ENCODE measurements around the gene ASIC4. TPM values are rescaled to one million over a fixed set of nuclear protein-coding genes. Genes with fewer than 3 reads are reported as not detected.
A peak's percentile ranks its signal among the peaks of the same experiment; 100 is the strongest.

ASIC4 gene
- total and polyA plus RNA-seq, 2 of the 13 experiments (the other 11 are each of a cell fraction or from before 2014, with no cell fraction given) = 0.03 TPM; not detected in 1

- no peak for TF ChIP-seq THAP8 (CRISPR knock-in tag; IDR thresholded peaks at IDR 0.05; ENCODE audit: borderline replicate concordance)
- no peak for TF ChIP-seq ZNF207 (IDR thresholded peaks at IDR 0.05; ENCODE audit: borderline replicate concordance)
- no peak for TF ChIP-seq ZNF275 (CRISPR knock-in tag; IDR thresholded peaks at IDR 0.05; ENCODE audit: borderline replicate concordance)
- no peak for TF ChIP-seq ZXDC (CRISPR knock-in tag; IDR thresholded peaks at IDR 0.05)
- TF ChIP-seq PRDM15 (CRISPR knock-in tag; IDR thresholded peaks at IDR 0.05) = no peak
- peak; percentile 20 for TF ChIP-seq ZNF687 (CRISPR knock-in tag; IDR thresholded peaks at IDR 0.05)
- no peak for TF ChIP-seq NFAT5 (CRISPR knock-in tag; IDR thresholded peaks at IDR 0.05)
These were observed 58.1 kb downstream of the ASIC4 start, which contains the start of gene INHA (continued) for GRCh38 chr2:219572237-219573001.

Measured in HepG2 (cell line).